ENCODE data around the gene TTC13.

DNA sequence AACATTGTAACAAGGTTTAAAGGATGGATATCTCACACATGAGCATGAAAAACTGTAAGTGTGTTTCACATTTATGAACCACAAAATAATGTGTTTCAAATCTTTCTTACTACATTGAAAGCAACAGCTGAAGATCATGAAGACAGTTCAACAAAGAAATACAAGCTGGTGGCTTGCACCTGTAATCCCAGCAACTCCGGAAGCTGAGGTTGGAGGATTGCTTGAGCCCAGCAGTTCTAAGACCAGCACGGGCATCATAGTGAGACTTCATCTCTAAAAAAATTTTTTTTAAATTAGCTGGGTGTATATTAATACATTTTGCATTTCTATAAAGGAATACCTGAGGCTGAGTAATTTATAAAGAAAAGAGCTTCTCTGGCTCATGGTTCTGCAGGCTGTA, 83.2 kb downstream of the TTC13 start:
- TF ChIP-seq CTCF (IDR thresholded peaks at IDR 0.05) (no peak), POLR2A (IDR thresholded peaks at IDR 0.05) (no peak)

Measured in testis (tissue), 2 donors.